Stimulated activated CD4-positive, alpha-beta T cell treated with anti-CD3 and anti-CD28 coated beads, Interleukin-15, amount 100 ng/mL, for 24 hours (primary cell): Measurements from ENCODE around the gene VPS8.
"Not testable (repeated sequence)": the region's sequence is repeated elsewhere in the genome, so short reads cannot be mapped to it uniquely, and the experiment has no call there.

Experiments used
- DNase-seq: peaks from one replicate; pipeline ENCODE4 v3.0.0-alpha.2; 2020

VPS8 gene

DNA sequence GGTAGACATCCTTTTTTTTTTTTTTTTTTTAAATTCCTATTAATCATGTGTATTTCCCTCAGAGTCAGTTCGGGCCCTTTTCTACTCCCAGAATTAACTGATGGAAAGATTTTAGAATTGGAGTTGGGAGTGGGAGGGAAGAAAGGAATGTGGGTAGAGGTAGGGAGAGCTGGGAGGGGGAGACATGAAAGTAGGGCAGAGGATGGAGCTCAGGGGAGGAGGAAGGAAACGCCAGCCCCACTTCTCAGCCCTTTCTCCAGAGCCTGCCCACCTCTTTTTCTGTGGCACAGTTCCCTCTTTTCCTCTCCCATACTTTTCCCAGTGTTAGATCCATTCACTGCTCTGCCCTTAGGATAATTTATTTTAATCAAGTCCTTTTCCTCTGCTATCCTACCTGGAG is 129.4 kb downstream of the VPS8 start:
- DNase-seq: no peak

GRCh38 chr3:184942735-184943134 is 130.8 kb downstream of the VPS8 start:
- no peak for DNase-seq

DNA sequence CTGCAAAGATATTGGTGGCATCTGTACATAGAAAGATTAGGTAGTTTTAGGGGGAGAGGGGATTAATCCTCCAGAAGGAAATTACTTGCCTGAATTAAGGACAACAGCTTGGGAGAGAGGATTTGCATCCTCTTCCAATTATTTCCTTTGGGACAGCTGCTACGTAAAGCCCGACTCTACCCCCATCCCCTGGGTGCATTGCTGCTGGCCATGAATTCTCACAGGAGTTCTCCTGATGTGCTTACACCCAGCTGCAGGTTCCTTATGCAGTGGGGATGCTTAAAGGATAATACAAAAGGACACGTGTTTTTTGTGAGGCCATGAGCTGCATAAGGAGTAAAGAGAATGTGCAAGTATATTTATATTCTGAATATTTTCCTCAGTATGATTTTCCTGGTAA is 132.3 kb downstream of the VPS8 start:
- no peak for DNase-seq

GRCh38 chr3:184945886-184946625 is 134.1 kb downstream of the VPS8 start:
- DNase-seq: no peak

GRCh38 chr3:184946917-184947316 is 135.0 kb downstream of the VPS8 start:
- DNase-seq: no peak

DNA sequence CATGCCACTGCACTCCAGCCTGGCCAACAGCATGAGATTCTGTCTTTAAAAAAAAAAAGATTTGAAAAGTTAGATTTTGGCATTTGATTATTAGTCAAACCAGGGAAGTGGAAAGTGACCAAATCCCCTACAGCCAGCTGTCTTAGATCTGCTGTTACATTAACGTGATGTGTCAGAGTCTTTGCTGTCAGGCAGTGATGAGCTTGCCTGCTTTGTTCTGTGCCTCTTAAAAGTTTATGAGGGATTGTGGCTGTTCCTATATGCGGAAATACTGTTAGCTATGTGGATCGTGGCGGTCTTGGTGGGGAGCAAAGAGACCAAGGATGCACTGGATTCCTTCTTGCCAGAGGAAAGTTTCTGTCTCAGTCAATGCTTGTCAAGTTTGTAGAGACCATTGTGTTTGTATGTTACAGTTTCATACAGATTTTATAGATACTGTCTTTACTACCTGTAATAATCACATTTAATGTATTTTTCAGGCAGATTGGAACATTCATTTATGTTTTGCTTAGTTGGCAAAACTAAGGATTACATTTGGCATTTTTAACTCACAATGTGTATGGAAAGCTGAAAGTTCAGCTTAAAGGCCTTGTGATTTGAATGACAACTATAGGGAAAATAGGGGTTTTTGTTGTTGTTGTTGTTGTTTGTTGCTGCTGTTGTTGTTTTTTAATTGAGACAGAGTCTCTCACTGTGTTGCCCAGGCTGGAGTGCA is 137.4 kb downstream of the VPS8 start:
- no peak for DNase-seq

DNA sequence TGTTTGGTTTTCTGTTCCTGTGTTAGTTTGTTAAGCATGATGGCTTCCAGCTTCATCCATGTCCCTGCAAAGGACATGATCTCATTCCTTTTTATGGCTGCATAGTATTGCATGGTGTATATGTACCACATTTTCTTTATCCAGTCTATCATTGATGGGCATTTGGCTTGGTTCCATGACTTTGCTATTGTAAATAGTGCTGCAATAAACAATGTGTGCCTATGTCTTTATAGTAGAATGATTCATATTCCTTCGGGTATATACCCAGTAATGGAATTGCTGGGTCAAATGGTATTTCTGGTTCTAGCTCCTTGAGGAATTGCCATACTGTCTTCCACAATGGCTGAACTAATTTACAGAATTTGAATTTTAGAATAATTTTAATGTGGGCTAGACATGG is 138.8 kb downstream of the VPS8 start:
- DNase-seq: not testable (repeated sequence)

GRCh38 chr3:184952671-184953070 is 140.7 kb downstream of the VPS8 start:
- no peak for DNase-seq

GRCh38 chr3:184953401-184953800 is 141.4 kb downstream of the VPS8 start:
- no peak for DNase-seq

GRCh38 chr3:184954251-184954650 is 142.3 kb downstream of the VPS8 start:
- DNase-seq: no peak

DNA sequence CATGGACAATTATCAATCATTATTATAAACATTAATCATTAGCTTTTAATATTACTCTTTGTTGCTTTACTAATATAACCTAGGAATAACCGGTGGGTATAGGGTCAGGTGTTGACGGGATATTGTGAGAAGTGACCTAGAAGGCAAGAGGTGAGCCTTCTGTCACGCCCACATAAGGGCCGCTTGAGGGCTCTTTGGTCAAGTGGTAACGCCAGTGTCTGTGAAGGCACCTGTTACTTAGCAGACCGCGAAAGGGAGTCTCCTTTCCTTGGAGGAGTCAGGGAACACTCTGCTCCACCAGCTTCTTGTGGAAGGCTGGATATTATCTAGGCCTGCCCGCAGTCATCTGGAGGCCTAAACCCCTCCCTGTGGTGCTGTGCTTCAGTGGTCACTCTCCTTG is 142.9 kb downstream of the VPS8 start:
- not testable (repeated sequence) for DNase-seq

GRCh38 chr3:184965639-184966430 is 153.9 kb downstream of the VPS8 start:
- DNase-seq: no peak

- DNase-seq: no peak
These were observed 156.1 kb downstream of the VPS8 start for GRCh38 chr3:184968115-184968514.

- no peak for DNase-seq
These were observed 158.2 kb downstream of the VPS8 start for GRCh38 chr3:184970186-184970585.

DNA sequence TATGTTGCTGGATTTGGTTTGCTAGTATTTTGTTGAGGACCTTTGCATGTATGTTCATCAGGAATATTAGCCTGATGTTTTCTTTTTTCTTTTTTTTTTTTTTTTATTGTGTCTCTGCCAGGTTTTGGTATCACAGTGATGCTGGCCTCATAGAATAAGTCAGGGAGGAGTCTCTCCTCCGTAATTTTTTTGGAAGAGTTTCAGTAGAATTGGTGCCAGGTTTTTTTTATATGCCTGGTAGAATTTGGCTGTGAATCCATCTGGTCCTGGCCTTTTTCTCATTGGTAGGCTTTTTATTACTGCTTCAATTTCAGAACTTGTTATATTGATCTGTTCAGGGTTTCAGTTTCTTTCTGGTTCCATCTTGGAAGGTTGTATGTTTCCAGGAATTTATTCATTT is 165.8 kb downstream of the VPS8 start:
- no peak for DNase-seq

GRCh38 chr3:184981071-184981470 is 169.1 kb downstream of the VPS8 start:
- no peak for DNase-seq

DNA sequence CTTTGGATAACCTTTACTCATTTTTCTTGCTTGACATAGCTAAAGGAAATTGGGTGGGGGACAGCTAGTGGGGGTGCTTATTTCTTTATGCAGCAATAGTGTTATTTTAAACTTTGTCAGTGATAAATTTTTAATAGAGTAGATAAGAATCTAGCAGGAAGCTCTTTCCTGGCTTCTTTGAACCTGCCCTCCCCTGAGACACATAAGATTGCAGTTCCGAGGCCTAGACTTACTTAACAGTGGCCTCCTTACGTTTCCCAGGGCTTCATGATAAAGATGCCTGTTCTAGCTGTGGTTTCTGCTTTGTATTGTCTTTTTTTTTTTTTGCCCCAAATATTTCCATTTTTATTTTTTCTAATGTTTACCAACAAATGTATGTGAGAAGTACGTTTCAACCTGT is 170.1 kb downstream of the VPS8 start:
- no peak for DNase-seq

- DNase-seq: no peak
These were observed 173.6 kb downstream of the VPS8 start for GRCh38 chr3:184985586-184985985.

GRCh38 chr3:184986366-184986889 is 174.5 kb downstream of the VPS8 start:
- DNase-seq: no peak

GRCh38 chr3:184993394-184993793 is 181.4 kb downstream of the VPS8 start:
- DNase-seq: no peak

GRCh38 chr3:185003876-185004275 is 191.9 kb downstream of the VPS8 start:
- DNase-seq: not testable (repeated sequence)

- DNase-seq: no peak
These were observed 197.7 kb downstream of the VPS8 start for GRCh38 chr3:185009650-185010049.

GRCh38 chr3:185017584-185017983 is 205.6 kb downstream of the VPS8 start:
- not testable (repeated sequence) for DNase-seq
